ENCODE results near the gene CELA2A.
"Not testable (repeated sequence)": the region's sequence is repeated elsewhere in the genome, so short reads cannot be mapped to it uniquely, and the experiment has no call there.

GRCh38 chr1:15486844-15487610, 30.5 kb downstream of the CELA2A start:
- TF ChIP-seq CTCF, POLR2A (IDR thresholded peaks at IDR 0.05): not testable (repeated sequence)

Data from heart left ventricle (tissue), 13 donors.